AG04450 (cell line): Measurements from ENCODE around the gene SCN7A. TPM values are rescaled to one million over a fixed set of nuclear protein-coding genes. Genes with fewer than 3 reads are reported as not detected.

Source experiments
- CTCF ChIA-PET: fragments of 300-600, 350-600 bp; formaldehyde crosslinking; extraction: SDS; loops from one replicate; lab custom pipeline; 2022; ENCODE audit warnings: antibody characterized with exemption, inconsistent platforms; lab: Charles Lee
- POLR2A ChIA-PET: fragments of 350-600 bp; formaldehyde crosslinking; extraction: SDS; loops from one replicate; lab custom pipeline; 2021; ENCODE audit warnings: antibody characterized with exemption, inconsistent platforms; lab: Yijun Ruan, JAX
- DNase-seq: peaks from one replicate; pipeline ENCODE4 v3.0.0-alpha.2; 2011; ENCODE audit warnings: low read depth, low spot score
- H3K27ac ChIP-seq: one replicate; pipeline ENCODE4 v1.5.1; 2012; ENCODE audit warnings: low read depth, low read length, control low read depth
- H3K27me3 ChIP-seq: one replicate; pipeline ENCODE4 v1.6.0; 2012; ENCODE audit warnings: low read length; ENCODE audit not compliant: control insufficient read depth, insufficient read depth
- H3K4me3 ChIP-seq: 2 replicates; pipeline ENCODE4 v1.5.1; 2011; ENCODE audit warnings: mild to moderate bottlenecking, low read depth, low read length, control low read depth
- H3K9me3 ChIP-seq: 2 replicates; pipeline ENCODE4 v1.5.1; 2012; ENCODE audit warnings: low read length; ENCODE audit not compliant: control insufficient read depth, insufficient read depth
- polyA plus RNA-seq: library from polyadenylated mRNA; depleted of rRNA; stranded (reverse); fragments of >200 nt; gene quantifications from 2 replicates; pipeline ENCODE4 v1.2.3, GENCODE V29; 2011
- TF ChIP-seq, protein P1 (sequence below): IDR thresholded peaks from 2 replicates; pipeline ENCODE4 v1.5.1; 2011; ENCODE audit warnings: low read depth, low read length, control low read depth, inconsistent platforms

Gene SCN7A
- polyA plus RNA-seq, 1 experiment = 9.8 TPM

DNA sequence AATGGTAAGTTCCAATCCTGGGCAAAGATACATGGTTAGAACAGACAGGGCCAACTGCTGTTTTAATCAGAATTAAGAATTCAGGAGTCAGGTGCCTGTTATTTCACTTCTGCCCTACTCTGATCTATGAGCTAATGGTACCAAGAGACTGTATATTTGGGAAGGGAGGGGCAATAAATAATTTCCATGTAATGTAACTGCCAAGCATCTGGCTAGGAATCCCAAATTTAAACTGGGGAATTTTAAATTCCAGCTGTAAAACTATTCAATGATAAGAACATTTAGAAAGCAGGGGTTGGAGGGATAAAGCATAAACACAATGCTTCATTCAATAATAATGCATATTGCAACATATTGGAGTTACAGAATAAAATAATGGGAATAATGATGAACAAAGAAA is 49.7 kb downstream of the SCN7A start:
- no peak overlapping the region for H3K4me3 ChIP-seq
- POLR2A ChIA-PET = no interaction called here
- CTCF ChIA-PET = no interaction called here
- no peaks in the 10 kb centered on the region for H3K9me3 ChIP-seq
- no peak overlapping the region for H3K27ac ChIP-seq
- TF ChIP-seq, protein P1, sequence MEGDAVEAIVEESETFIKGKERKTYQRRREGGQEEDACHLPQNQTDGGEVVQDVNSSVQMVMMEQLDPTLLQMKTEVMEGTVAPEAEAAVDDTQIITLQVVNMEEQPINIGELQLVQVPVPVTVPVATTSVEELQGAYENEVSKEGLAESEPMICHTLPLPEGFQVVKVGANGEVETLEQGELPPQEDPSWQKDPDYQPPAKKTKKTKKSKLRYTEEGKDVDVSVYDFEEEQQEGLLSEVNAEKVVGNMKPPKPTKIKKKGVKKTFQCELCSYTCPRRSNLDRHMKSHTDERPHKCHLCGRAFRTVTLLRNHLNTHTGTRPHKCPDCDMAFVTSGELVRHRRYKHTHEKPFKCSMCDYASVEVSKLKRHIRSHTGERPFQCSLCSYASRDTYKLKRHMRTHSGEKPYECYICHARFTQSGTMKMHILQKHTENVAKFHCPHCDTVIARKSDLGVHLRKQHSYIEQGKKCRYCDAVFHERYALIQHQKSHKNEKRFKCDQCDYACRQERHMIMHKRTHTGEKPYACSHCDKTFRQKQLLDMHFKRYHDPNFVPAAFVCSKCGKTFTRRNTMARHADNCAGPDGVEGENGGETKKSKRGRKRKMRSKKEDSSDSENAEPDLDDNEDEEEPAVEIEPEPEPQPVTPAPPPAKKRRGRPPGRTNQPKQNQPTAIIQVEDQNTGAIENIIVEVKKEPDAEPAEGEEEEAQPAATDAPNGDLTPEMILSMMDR = no peak
- no peak for DNase-seq
- no peaks in the 10 kb centered on the region for H3K27me3 ChIP-seq

DNA sequence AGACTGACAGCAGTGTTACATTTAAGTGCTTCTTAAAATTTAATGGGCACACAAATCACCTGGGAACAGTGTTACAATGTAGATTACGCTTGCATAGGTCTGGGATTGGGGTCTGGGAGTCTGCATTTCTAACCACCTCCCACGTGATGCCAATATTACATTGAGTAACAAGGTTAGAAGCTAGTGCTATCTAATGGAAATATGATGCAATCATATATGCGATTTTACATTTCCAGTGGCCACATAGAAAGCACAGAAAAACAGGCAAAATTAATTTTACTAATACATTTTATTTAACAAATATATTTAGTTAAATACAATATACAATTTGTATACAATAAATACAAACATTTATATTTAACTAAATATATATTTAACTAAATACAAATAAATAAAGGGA is 53.7 kb downstream of the SCN7A start:
- TF ChIP-seq, protein P1 = no peak
- Histone ChIP-seq H3K9me3 (no peaks in the 10 kb centered on the region), H3K4me3 (no peak overlapping the region), H3K27me3 (no peaks in the 10 kb centered on the region), H3K27ac (no peak overlapping the region)
- CTCF ChIA-PET = interaction anchor here (1.3 kb wide), 1 partner anchor 76 kb away, joined by 7 read pairs; no protein-coding TSS in a partner anchor
- POLR2A ChIA-PET = no interaction called here
- no peak for DNase-seq

DNA sequence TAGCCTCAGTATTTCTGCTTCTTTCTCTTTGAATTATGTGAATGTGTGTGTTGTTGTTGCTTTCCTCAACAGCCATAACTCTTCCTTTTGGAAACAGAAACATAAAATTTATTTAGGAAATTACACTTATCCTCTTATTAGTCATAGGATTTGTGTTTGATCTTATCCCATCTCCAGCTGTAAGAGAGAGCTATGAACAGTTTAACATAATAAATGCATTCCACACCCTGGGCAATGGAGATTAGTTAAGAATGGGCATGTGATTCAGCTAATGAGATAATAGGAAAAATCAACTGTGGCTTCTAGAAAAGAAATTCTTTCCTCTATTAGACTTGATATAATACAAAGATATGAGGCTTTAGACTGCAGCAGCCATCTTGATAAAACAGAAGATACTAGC is 55.0 kb downstream of the SCN7A start:
- Histone ChIP-seq H3K27me3 (no peaks in the 10 kb centered on the region), H3K4me3 (no peak overlapping the region), H3K9me3 (no peaks in the 10 kb centered on the region), H3K27ac (no peak overlapping the region)
- DNase-seq = no peak
- CTCF ChIA-PET = interaction anchor here (1.3 kb wide), 1 partner anchor 77 kb away, joined by 7 read pairs; no protein-coding TSS in a partner anchor
- POLR2A ChIA-PET = no interaction called here
- TF ChIP-seq, protein P1 = no peak

DNA sequence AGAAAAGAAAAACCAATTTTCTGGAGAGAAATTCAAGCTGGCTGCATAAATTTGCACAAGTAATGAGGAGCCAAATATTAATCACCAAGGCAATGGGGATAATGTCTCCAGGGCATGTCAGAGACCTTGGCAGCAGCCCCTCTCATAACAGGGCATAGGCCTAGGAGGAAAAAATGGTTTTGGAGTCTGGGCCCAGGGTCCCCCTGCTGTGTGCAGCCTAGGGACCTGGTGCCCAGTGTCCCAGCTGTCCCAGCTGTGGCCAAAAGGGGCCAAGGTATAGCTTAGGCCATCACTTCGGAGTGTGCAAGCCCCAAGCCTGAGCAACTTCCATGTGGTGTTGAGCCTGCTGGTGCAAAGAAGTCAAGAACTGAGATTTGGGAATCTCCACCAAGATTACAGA is 57.1 kb downstream of the SCN7A start:
- Histone ChIP-seq H3K27me3 (no peaks in the 10 kb centered on the region), H3K27ac (no peak overlapping the region), H3K9me3 (no peaks in the 10 kb centered on the region), H3K4me3 (no peak overlapping the region)
- ChIA-PET CTCF (interaction anchor here (1.3 kb wide), 1 partner anchor 80 kb away, joined by 3 read pairs; no protein-coding TSS in a partner anchor), POLR2A (no interaction called here)
- no peak for DNase-seq
- TF ChIP-seq, protein P1 = no peak

DNA sequence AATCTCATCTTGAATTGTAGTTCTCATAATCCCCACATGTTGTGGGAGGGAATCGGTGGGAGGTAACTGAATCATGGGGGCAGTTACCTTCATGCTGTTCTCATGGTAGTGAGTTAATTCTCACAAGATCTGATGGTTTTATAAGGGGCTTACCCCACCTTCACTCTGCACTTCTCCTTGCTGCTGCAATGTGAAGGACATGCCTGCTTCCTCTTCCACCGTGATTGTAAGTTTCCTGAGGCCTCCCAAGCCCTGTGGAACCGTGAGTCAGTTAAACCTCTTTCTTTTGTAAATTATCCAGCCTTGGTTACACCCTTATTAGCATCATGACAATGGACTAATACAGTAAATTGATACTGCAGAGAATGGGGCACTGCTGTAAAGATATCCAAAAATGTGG is 57.9 kb downstream of the SCN7A start:
- POLR2A ChIA-PET = no interaction called here

More for the DNA sequence above, 57.9 kb downstream of the SCN7A start:
- TF ChIP-seq, protein P1 = no peak
- CTCF ChIA-PET = interaction anchor here (1.3 kb wide), 1 partner anchor 81 kb away, joined by 3 read pairs; no protein-coding TSS in a partner anchor
- no peak for DNase-seq
- Histone ChIP-seq H3K4me3 (no peak overlapping the region), H3K9me3 (no peaks in the 10 kb centered on the region), H3K27ac (no peak overlapping the region), H3K27me3 (no peaks in the 10 kb centered on the region)
